ENCODE results near the gene APBA1.

GRCh38 chr9:69472101-69472620 is 200.0 kb downstream of the APBA1 start:
- TF ChIP-seq, protein P1, sequence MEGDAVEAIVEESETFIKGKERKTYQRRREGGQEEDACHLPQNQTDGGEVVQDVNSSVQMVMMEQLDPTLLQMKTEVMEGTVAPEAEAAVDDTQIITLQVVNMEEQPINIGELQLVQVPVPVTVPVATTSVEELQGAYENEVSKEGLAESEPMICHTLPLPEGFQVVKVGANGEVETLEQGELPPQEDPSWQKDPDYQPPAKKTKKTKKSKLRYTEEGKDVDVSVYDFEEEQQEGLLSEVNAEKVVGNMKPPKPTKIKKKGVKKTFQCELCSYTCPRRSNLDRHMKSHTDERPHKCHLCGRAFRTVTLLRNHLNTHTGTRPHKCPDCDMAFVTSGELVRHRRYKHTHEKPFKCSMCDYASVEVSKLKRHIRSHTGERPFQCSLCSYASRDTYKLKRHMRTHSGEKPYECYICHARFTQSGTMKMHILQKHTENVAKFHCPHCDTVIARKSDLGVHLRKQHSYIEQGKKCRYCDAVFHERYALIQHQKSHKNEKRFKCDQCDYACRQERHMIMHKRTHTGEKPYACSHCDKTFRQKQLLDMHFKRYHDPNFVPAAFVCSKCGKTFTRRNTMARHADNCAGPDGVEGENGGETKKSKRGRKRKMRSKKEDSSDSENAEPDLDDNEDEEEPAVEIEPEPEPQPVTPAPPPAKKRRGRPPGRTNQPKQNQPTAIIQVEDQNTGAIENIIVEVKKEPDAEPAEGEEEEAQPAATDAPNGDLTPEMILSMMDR (IDR thresholded peaks at IDR 0.05; ENCODE audit: insufficient read depth, low read length, poor library complexity, severe bottlenecking) = no peak
- TF ChIP-seq EZH2phosphoT487 (conservative IDR thresholded peaks at IDR 0.05; ENCODE audit: low read length) = no peak

All from SU-DHL-6 (cell line).